ENCODE data around the gene NEDD4L.

Gene NEDD4L

DNA sequence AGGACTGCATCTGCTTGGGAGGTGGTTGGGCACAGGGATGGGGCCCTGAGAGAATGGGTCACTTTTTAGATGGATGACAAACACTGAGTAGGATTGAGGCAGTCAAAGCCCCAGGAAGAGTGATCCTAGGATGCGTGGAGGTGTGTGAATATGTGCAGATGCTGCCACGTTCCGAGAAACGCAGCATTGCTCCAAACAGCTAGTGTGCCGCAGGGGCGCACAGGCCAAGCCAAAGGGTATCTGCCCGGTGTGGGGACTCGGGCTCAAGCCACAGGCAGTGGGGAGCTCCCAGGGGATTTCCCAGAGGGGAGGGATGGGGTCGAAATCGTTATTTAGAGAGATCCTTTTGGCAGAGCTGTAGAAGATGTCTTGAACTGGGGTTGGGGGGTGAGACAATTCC is 310.8 kb downstream of the NEDD4L start (continued):
- TF ChIP-seq, protein P1, sequence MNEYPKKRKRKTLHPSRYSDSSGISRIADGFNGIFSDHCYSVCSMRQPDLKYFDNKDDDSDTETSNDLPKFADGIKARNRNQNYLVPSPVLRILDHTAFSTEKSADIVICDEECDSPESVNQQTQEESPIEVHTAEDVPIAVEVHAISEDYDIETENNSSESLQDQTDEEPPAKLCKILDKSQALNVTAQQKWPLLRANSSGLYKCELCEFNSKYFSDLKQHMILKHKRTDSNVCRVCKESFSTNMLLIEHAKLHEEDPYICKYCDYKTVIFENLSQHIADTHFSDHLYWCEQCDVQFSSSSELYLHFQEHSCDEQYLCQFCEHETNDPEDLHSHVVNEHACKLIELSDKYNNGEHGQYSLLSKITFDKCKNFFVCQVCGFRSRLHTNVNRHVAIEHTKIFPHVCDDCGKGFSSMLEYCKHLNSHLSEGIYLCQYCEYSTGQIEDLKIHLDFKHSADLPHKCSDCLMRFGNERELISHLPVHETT (tag by site-specific recombination; IDR thresholded peaks at IDR 0.05), result no peak
- TF ChIP-seq ZNF48 (tag by site-specific recombination; IDR thresholded peaks at IDR 0.05), result no peak
- TF ChIP-seq, protein P2, sequence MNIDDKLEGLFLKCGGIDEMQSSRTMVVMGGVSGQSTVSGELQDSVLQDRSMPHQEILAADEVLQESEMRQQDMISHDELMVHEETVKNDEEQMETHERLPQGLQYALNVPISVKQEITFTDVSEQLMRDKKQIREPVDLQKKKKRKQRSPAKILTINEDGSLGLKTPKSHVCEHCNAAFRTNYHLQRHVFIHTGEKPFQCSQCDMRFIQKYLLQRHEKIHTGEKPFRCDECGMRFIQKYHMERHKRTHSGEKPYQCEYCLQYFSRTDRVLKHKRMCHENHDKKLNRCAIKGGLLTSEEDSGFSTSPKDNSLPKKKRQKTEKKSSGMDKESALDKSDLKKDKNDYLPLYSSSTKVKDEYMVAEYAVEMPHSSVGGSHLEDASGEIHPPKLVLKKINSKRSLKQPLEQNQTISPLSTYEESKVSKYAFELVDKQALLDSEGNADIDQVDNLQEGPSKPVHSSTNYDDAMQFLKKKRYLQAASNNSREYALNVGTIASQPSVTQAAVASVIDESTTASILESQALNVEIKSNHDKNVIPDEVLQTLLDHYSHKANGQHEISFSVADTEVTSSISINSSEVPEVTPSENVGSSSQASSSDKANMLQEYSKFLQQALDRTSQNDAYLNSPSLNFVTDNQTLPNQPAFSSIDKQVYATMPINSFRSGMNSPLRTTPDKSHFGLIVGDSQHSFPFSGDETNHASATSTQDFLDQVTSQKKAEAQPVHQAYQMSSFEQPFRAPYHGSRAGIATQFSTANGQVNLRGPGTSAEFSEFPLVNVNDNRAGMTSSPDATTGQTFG (tag by site-specific recombination; IDR thresholded peaks at IDR 0.05; ENCODE audit: borderline replicate concordance), result no peak
- TF ChIP-seq ZFP69B (tag by site-specific recombination; IDR thresholded peaks at IDR 0.05), result no peak

DNA sequence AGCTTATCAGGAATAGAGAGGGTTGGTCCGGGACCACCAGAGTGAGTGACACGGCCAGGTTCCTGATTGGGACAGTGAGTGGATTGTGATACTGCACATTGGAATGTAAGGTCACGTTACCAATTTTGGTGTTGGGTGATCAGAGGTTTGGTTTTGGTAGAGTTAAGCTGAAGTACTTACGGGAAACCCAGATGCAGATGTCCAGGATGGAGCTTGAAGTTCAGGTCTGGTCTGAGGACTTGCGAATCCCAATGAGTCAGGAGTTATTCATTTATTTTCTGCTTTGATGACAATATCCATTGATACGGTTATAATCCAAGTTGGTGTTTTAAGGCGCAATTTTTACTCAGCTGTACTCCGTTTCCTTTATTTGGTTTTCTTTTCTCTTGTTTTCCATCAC is 311.2 kb downstream of the NEDD4L start:
- TF ChIP-seq ZNF473 (tag by site-specific recombination; IDR thresholded peaks at IDR 0.05), result no peak
- TF ChIP-seq ZNF843 (tag by site-specific recombination; IDR thresholded peaks at IDR 0.05), result no peak
- TF ChIP-seq ZNF585B (tag by site-specific recombination; IDR thresholded peaks at IDR 0.05), result no peak
- no peak for TF ChIP-seq TRIM28 (IDR thresholded peaks at IDR 0.05; ENCODE audit: borderline replicate concordance, low read length)
- TF ChIP-seq ZNF621 (tag by site-specific recombination; IDR thresholded peaks at IDR 0.05), result no peak
- TF ChIP-seq ZFHX2 (tag by site-specific recombination; conservative IDR thresholded peaks at IDR 0.05), result no peak
- TF ChIP-seq ZNF184 (tag by site-specific recombination; IDR thresholded peaks at IDR 0.05), result no peak
- POLR2A ChIA-PET, result no interaction called here
- no peak overlapping the region for H3K4me3 ChIP-seq (ENCODE audit: low read depth, low read length)
- H3K36me3 ChIP-seq (ENCODE audit: control insufficient read depth in 2 of 2, insufficient read depth in 1 of 2, low read length in 2 of 2), result peaks cover 12 to 39% of the 10 kb centered on the region in 2 experiments
- CTCF ChIA-PET, result interaction anchor here (0.6 kb wide), 1 partner anchor 120 kb away, joined by 3 read pairs; no protein-coding TSS in a partner anchor
- peaks cover 7% of the 10 kb centered on the region for H3K4me1 ChIP-seq (ENCODE audit: control insufficient read depth, insufficient read depth, low read length)
- no peaks in the 10 kb centered on the region for H3K9me3 ChIP-seq (ENCODE audit: control insufficient read depth, insufficient read depth, low read depth, low read length)
- H3K27ac ChIP-seq (ENCODE audit: extremely low read depth, low read depth, low read length), result no peak overlapping the region

DNA sequence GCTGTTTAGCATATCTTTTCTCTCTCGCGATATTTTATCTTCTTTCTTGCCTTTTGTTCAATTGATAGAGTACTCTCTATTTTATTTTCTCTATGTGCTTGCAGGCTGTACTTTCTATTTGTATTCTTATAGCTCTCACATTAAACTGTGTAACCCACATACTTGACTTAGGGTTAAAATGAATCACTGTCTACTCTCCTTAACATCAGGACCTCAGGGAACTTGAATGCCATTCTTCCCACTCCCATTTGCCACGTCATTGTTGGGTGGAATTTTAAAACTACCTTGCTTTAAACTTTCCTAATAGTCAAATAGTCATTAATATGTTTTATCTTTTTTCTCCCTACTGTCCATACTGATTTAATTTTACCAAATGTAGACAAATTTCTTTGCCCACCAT is 315.2 kb downstream of the NEDD4L start:
- ChIA-PET POLR2A (no interaction called here), CTCF (interaction anchor here (1.0 kb wide), 1 partner anchor 134 kb away, joined by 3 read pairs; no protein-coding TSS in a partner anchor)

More for the DNA sequence above, 315.2 kb downstream of the NEDD4L start:
- Histone ChIP-seq H3K36me3 (ENCODE audit: control insufficient read depth in 2 of 2, insufficient read depth in 1 of 2, low read length in 2 of 2) (peaks cover 9 to 15% of the 10 kb centered on the region in 2 experiments), H3K9me3 (ENCODE audit: control insufficient read depth, insufficient read depth, low read depth, low read length) (no peaks in the 10 kb centered on the region), H3K4me1 (ENCODE audit: control insufficient read depth, insufficient read depth, low read length) (peaks cover 33% of the 10 kb centered on the region), H3K4me3 (ENCODE audit: low read depth, low read length) (no peak overlapping the region), H3K27ac (ENCODE audit: extremely low read depth, low read depth, low read length) (no peak overlapping the region)
- TF ChIP-seq ZFP37 (tag by site-specific recombination; IDR thresholded peaks at IDR 0.05) (no peak), MZF1 (tag by site-specific recombination; IDR thresholded peaks at IDR 0.05; ENCODE audit: borderline replicate concordance) (no peak), ZNF621 (tag by site-specific recombination; IDR thresholded peaks at IDR 0.05) (no peak)
- TF ChIP-seq, protein P3, sequence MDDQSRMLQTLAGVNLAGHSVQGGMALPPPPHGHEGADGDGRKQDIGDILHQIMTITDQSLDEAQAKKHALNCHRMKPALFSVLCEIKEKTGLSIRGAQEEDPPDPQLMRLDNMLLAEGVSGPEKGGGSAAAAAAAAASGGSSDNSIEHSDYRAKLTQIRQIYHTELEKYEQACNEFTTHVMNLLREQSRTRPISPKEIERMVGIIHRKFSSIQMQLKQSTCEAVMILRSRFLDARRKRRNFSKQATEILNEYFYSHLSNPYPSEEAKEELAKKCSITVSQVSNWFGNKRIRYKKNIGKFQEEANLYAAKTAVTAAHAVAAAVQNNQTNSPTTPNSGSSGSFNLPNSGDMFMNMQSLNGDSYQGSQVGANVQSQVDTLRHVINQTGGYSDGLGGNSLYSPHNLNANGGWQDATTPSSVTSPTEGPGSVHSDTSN (CRISPR knock-in tag; IDR thresholded peaks at IDR 0.05), result no peak
- TF ChIP-seq, protein P4, sequence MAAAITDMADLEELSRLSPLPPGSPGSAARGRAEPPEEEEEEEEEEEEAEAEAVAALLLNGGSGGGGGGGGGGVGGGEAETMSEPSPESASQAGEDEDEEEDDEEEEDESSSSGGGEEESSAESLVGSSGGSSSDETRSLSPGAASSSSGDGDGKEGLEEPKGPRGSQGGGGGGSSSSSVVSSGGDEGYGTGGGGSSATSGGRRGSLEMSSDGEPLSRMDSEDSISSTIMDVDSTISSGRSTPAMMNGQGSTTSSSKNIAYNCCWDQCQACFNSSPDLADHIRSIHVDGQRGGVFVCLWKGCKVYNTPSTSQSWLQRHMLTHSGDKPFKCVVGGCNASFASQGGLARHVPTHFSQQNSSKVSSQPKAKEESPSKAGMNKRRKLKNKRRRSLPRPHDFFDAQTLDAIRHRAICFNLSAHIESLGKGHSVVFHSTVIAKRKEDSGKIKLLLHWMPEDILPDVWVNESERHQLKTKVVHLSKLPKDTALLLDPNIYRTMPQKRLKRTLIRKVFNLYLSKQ (tag by site-specific recombination; IDR thresholded peaks at IDR 0.05; ENCODE audit: borderline replicate concordance), result no peak
- TF ChIP-seq, protein P5, sequence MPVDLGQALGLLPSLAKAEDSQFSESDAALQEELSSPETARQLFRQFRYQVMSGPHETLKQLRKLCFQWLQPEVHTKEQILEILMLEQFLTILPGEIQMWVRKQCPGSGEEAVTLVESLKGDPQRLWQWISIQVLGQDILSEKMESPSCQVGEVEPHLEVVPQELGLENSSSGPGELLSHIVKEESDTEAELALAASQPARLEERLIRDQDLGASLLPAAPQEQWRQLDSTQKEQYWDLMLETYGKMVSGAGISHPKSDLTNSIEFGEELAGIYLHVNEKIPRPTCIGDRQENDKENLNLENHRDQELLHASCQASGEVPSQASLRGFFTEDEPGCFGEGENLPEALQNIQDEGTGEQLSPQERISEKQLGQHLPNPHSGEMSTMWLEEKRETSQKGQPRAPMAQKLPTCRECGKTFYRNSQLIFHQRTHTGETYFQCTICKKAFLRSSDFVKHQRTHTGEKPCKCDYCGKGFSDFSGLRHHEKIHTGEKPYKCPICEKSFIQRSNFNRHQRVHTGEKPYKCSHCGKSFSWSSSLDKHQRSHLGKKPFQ (tag by site-specific recombination; IDR thresholded peaks at IDR 0.05), result no peak
